ENCODE data around the gene BPIFB6. TPM values are rescaled to one million over a fixed set of nuclear protein-coding genes. Genes with fewer than 3 reads are reported as not detected.

The BPIFB6 gene
- total and polyA plus RNA-seq, 2 donors (not counting 3 experiments of a cell fraction or from before 2014, with no cell fraction given): not detected

GRCh38 chr20:32995802-32996201, 35.6 kb upstream of the BPIFB6 start:
- DNase-seq (ENCODE audit: low read depth, low spot score) (no peak), FAIRE-seq (no peak)
- ChIA-PET POLR2A (no interaction called here), CTCF (interaction anchor here (0.7 to 1.5 kb wide), 3 partner anchors 9 to 216 kb away, joined by 4 to 9 read pairs (median 4); partner anchors contain the start of gene SUN5)
- no peaks in the 10 kb centered on the region for H3K9me3 ChIP-seq (replicated peaks; ENCODE audit: control insufficient read depth, insufficient read depth, low read length)
- peaks cover 2 to 4% of the 10 kb centered on the region in 2 experiments for H3K27me3 ChIP-seq (ENCODE audit: control insufficient read depth in 2 of 2, insufficient read depth in 2 of 2, low read length in 2 of 2)
- no peak overlapping the region for H2AFZ ChIP-seq (ENCODE audit: low read depth, low read length)
- intact Hi-C loops (cut with micrococcal nuclease): no loop called here
- H3K36me3 ChIP-seq (ENCODE audit: control insufficient read depth in 2 of 2, extremely low read depth in 1 of 2, insufficient read depth in 2 of 2, low read length in 2 of 2): no peaks in the 10 kb centered on the region
- H3K4me2 ChIP-seq (ENCODE audit: insufficient read depth, low read length): no peak overlapping the region
- dilution Hi-C loops (cut with MboI; ENCODE audit: extremely low pct_ligation_motif_present, low sequenced_read_pairs): no loop called here
- no peaks in the 10 kb centered on the region for H3K4me1 ChIP-seq (ENCODE audit: control insufficient read depth, extremely low read depth, insufficient read depth, low read length)
- no peaks in the 10 kb centered on the region for H4K20me1 ChIP-seq (replicated peaks; ENCODE audit: control insufficient read depth, extremely low read depth, insufficient read depth, low read length)
- no peak for TF ChIP-seq GATA2 (IDR thresholded peaks at IDR 0.05; ENCODE audit: insufficient read depth, insufficient read length, low read depth, low read length)
- TF ChIP-seq CTCF (IDR thresholded peaks at IDR 0.05; ENCODE audit: extremely low read depth in 1 of 2, insufficient read depth in 1 of 2, low read depth in 1 of 2, low read length in 2 of 2): peak in 1 of 2 donors; percentile 8
- no peak for TF ChIP-seq MYC (IDR thresholded peaks at IDR 0.05; ENCODE audit: low read depth, low read length)
- TF ChIP-seq, protein P1, sequence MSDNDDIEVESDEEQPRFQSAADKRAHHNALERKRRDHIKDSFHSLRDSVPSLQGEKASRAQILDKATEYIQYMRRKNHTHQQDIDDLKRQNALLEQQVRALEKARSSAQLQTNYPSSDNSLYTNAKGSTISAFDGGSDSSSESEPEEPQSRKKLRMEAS (IDR thresholded peaks at IDR 0.05; ENCODE audit: insufficient read depth, insufficient read length): no peak
- no peak overlapping the region for H3K9ac ChIP-seq (replicated peaks; ENCODE audit: extremely low read depth, insufficient read depth, low read length)
- no TSS peak for BruUV-seq (replicated peaks)
- no peak overlapping the region for H3K27ac ChIP-seq (ENCODE audit: insufficient read depth, low read depth, low read length)
- no peak overlapping the region for H3K4me3 ChIP-seq (replicated peaks in 1 of 3; ENCODE audit: insufficient read depth in 1 of 3, low read depth in 1 of 3, low read length in 3 of 3)
- no peaks in the 10 kb centered on the region for H3K79me2 ChIP-seq (ENCODE audit: control insufficient read depth, insufficient read depth, low read length)
- H3K9me1 ChIP-seq (replicated peaks; ENCODE audit: control insufficient read depth, extremely low read depth, insufficient read depth, low read length): no peaks in the 10 kb centered on the region

DNA sequence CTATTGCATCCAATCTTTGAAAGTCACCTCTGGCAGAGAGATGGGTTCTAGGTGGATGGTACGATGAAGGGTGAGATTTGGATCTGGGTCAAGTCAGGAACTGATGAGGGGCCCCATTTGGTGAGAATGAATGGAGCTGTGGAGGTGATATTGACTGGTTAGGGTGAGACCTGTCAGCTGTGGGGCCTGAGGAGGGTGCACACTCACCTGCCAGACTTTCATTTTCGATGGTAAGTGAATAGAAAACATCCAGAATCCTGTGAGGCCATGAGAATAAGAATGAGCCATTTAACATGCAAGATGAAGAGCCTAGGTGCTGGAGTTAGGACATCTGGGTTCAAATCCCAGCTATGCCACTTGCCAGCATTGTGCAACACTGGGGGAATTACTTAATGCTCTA, 34.0 kb upstream of the BPIFB6 start:
- Histone ChIP-seq H3K36me3 (ENCODE audit: control insufficient read depth in 2 of 2, extremely low read depth in 1 of 2, insufficient read depth in 2 of 2, low read length in 2 of 2) (no peaks in the 10 kb centered on the region), H3K4me3 (replicated peaks in 1 of 3; ENCODE audit: insufficient read depth in 1 of 3, low read depth in 1 of 3, low read length in 3 of 3) (no peak overlapping the region), H2AFZ (ENCODE audit: low read depth, low read length) (no peak overlapping the region), H3K4me2 (ENCODE audit: insufficient read depth, low read length) (no peak overlapping the region), H4K20me1 (replicated peaks; ENCODE audit: control insufficient read depth, extremely low read depth, insufficient read depth, low read length) (no peaks in the 10 kb centered on the region), H3K9me1 (replicated peaks; ENCODE audit: control insufficient read depth, extremely low read depth, insufficient read depth, low read length) (no peaks in the 10 kb centered on the region), H3K27me3 (ENCODE audit: control insufficient read depth in 2 of 2, insufficient read depth in 2 of 2, low read length in 2 of 2) (no peaks in the 10 kb centered on the region), H3K4me1 (ENCODE audit: control insufficient read depth, extremely low read depth, insufficient read depth, low read length) (no peaks in the 10 kb centered on the region), H3K9ac (replicated peaks; ENCODE audit: extremely low read depth, insufficient read depth, low read length) (no peak overlapping the region), H3K27ac (ENCODE audit: insufficient read depth, low read depth, low read length) (no peak overlapping the region), H3K9me3 (replicated peaks; ENCODE audit: control insufficient read depth, insufficient read depth, low read length) (no peaks in the 10 kb centered on the region), H3K79me2 (ENCODE audit: control insufficient read depth, insufficient read depth, low read length) (no peaks in the 10 kb centered on the region)
- ChIA-PET CTCF (no interaction called here), POLR2A (no interaction called here)
- BruUV-seq (replicated peaks): no TSS peak
- dilution Hi-C loops (cut with MboI; ENCODE audit: extremely low pct_ligation_motif_present, low sequenced_read_pairs) (no loop called here), intact Hi-C loops (cut with micrococcal nuclease) (no loop called here)
- FAIRE-seq (no peak), DNase-seq (ENCODE audit: low read depth, low spot score) (no peak)
- TF ChIP-seq CTCF (IDR thresholded peaks at IDR 0.05; ENCODE audit: extremely low read depth in 1 of 2, insufficient read depth in 1 of 2, low read depth in 1 of 2, low read length in 2 of 2): no peak
- TF ChIP-seq, protein P1 (IDR thresholded peaks at IDR 0.05; ENCODE audit: insufficient read depth, insufficient read length): no peak
- TF ChIP-seq EZH2 (IDR thresholded peaks at IDR 0.05; ENCODE audit: borderline replicate concordance, low read depth, low read length, severe bottlenecking): no peak
- no peak for TF ChIP-seq FOS (IDR thresholded peaks at IDR 0.05; ENCODE audit: borderline replicate concordance, insufficient read depth, low read length)
- no peak for TF ChIP-seq GATA2 (IDR thresholded peaks at IDR 0.05; ENCODE audit: insufficient read depth, insufficient read length, low read depth, low read length)
- no peak for TF ChIP-seq POLR2AphosphoS5 (IDR thresholded peaks at IDR 0.05; ENCODE audit: insufficient read depth, low read depth, low read length)
- TF ChIP-seq MYC (IDR thresholded peaks at IDR 0.05; ENCODE audit: low read depth, low read length): no peak
- TF ChIP-seq JUN (IDR thresholded peaks at IDR 0.05; ENCODE audit: borderline replicate concordance, insufficient read depth, insufficient read length, low read depth): no peak
- TF ChIP-seq POLR2A (IDR thresholded peaks at IDR 0.05; ENCODE audit: low read depth, low read length): no peak

All from endothelial cell of umbilical vein (primary cell).